Measurements from ENCODE around the gene KATNAL2.
A peak's percentile ranks its signal among the peaks of the same experiment; 100 is the strongest.

Gene KATNAL2, protein sequence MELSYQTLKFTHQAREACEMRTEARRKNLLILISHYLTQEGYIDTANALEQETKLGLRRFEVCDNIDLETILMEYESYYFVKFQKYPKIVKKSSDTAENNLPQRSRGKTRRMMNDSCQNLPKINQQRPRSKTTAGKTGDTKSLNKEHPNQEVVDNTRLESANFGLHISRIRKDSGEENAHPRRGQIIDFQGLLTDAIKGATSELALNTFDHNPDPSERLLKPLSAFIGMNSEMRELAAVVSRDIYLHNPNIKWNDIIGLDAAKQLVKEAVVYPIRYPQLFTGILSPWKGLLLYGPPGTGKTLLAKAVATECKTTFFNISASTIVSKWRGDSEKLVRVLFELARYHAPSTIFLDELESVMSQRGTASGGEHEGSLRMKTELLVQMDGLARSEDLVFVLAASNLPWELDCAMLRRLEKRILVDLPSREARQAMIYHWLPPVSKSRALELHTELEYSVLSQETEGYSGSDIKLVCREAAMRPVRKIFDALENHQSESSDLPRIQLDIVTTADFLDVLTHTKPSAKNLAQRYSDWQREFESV

DNA sequence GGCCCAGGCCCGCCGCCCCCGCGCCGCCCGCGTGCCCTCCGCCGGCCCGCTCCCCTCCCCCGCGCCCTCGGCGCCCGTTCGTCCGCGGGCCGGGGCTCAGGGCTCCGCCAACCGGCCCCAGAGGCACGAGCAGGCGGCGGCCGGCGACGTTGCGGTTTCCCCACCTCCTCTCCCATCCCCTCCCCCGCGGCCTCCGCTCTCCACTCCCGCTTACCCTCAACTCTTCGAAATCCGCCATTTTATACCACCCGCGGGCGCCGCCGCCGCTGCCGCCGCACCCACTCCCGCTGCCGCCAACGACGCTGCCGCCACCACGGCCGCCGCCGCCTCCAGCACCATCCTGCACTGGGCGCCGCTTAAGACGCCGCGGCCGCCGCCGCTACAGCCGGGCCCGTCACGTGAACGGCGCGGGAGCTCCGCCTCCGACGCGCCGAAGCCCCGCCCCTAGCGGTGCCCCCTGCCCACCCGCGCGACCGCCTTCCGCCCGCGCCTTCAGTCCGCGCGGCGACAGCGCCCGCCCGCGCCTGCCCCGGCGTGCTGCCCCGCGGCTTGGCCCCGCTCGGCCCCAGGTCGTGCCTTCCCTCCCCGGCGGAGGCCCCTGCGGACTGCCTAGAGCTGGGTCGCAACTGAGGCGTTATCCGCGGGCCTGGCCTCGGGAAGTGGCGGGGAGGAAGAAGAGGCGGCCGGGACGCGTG lies at the start of gene KATNAL2, which contains the start of gene PIAS2:
KATNAL2 (plus strand) TSS at position 495 of the 695 bp plus-strand sequence. CDS start 29,271 bp downstream, outside the sequence.
PIAS2 (minus strand) TSS at position 400 of the 695 bp plus-strand sequence; CDS start at position 238, 162 bp downstream.
- DNase-seq = peak; percentile 77 to 86

GRCh38 chr18:46868169-46868921 lies 49.1 kb upstream of the KATNAL2 start:
- DNase-seq = no peak

DNA sequence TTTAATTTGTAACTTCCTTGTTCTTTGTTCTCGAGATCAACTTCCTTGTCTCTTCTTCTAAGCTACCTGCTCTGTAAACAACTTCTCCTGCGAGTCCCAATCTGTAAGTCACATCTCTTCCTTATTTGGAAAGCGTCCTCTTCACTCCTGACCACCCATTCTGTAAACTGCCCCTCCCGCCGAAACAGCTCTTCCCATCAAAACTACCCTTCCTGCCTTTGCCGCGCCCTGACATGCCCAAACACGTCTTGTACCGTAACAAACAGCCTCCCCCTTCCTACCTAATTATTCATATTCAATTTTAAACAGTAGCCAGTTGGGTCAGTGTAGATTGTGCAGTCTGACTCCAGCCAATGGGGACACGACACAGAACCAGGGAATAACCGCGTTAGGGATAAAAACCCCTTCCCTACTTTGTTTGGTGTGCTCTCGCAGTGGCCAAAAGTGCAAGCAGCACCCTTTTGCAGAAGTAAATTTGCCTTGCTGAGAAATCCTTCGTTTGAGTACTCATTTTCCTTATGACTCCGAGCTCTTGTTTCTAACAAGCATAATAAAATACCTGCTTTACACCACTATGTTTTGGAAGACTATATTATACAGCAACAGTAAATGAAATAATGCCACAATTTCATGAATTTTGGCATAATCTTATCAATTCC lies 39.9 kb upstream of the KATNAL2 start:
- DNase-seq = no peak

- DNase-seq = no peak
Measured at GRCh38 chr18:46883180-46883579, 34.2 kb upstream of the KATNAL2 start.

DNA sequence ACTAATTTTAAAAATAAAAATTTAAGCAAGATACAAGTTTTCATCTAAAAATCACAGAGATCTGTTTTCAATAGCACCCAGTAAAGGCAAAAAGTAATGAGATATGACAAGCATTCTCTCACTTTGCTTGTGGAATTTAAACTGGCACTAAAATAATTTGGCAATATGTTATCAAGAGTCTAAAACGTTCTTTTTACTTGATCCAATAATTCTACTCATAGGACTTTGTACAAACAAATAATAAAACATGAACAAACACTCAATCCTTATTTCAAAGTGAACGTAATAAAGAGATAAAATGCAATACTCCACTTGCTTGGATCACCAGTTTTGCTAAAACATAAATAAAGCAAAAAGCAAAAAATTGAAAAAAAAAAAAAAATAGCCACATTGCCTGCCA lies 30.5 kb upstream of the KATNAL2 start:
- no peak for DNase-seq

DNA sequence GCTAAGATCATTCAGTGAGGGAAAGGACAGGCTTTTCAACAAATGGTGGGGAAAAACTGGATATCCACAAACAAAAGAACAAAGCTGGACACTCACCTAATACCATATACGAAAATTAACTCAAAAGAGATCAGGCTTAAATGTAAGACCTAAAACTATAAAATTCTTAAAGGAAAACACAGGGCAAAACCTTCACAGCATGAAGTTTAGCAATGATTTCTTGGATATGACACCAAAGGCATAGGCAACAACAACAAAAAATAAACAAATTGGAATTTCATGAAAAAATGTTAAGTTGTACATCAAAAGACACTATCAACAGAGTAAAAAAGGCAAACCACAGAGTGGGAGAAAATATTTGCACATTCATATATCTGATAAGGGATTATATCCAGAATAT lies 28.4 kb upstream of the KATNAL2 start:
- no peak for DNase-seq

- peak in 1 of 2 experiments; percentile 28 for DNase-seq
Measured at GRCh38 chr18:46891742-46892214, 25.6 kb upstream of the KATNAL2 start.

- no peak for DNase-seq
Measured at GRCh38 chr18:46892842-46893241, 24.6 kb upstream of the KATNAL2 start.

GRCh38 chr18:46893360-46893759 lies 24.0 kb upstream of the KATNAL2 start:
- no peak for DNase-seq

- no peak for DNase-seq
Measured at GRCh38 chr18:46894124-46894523, 23.3 kb upstream of the KATNAL2 start.

DNA sequence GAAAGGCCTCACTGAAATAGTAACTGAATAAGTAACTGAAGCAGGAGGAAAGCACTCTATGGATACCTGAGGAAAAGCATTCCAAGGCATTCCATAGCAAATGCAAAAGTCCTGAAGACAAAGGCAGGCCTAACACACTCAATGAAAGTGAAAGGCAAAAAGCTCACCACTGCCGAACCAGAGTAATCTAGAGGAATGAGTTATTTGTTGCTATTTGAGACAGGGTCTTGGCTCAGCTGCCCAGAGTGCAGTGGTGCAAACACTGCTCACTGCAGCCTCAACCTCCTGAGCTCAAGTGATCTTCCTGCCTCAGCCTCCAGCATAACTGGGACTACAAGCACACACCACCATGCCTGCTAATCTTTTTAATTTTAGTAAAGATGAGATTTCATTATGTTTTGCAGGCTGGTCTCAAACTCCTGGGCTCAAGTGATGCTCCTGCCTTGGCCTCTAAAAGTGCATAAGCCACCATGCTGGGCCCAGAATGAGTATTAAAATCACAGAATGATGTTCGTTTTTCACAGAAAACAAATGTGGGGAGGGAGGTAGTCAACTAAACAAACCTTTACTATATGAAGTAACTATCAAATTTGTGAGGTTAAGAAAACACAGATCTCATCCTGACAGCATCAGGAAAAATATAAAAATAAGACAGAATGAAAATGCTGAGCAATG lies 18.0 kb upstream of the KATNAL2 start:
- DNase-seq = no peak

GRCh38 chr18:46903406-46903805 lies 14.0 kb upstream of the KATNAL2 start:
- DNase-seq = no peak

DNA sequence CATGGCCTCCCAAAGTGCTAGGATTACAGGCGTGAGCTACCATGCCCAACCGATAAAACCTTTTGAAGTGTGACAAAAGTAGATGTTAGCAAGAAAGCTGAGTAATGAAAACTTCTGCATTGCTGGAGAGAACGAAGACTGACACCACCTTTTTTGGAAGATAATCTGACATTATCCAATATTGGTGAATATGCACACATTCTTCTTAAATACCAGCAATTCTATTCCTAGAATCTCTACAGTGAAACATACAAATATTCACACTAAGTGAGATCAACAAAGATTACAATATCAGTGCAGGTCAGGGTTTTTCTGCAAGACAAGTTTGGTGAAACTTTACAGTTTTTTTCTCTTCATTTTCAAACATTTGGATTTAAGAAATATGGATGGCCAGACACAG lies 7.9 kb upstream of the KATNAL2 start:
- DNase-seq = no peak

- no peak for DNase-seq
Measured at GRCh38 chr18:46910856-46911255, 6.5 kb upstream of the KATNAL2 start.

GRCh38 chr18:46915800-46916550 lies 1.4 kb upstream of the KATNAL2 start:
- DNase-seq = no peak

- DNase-seq = peak in 1 of 2 experiments; percentile 59
Measured at GRCh38 chr18:46916551-46917107, 773 bp upstream of the KATNAL2 start.

DNA sequence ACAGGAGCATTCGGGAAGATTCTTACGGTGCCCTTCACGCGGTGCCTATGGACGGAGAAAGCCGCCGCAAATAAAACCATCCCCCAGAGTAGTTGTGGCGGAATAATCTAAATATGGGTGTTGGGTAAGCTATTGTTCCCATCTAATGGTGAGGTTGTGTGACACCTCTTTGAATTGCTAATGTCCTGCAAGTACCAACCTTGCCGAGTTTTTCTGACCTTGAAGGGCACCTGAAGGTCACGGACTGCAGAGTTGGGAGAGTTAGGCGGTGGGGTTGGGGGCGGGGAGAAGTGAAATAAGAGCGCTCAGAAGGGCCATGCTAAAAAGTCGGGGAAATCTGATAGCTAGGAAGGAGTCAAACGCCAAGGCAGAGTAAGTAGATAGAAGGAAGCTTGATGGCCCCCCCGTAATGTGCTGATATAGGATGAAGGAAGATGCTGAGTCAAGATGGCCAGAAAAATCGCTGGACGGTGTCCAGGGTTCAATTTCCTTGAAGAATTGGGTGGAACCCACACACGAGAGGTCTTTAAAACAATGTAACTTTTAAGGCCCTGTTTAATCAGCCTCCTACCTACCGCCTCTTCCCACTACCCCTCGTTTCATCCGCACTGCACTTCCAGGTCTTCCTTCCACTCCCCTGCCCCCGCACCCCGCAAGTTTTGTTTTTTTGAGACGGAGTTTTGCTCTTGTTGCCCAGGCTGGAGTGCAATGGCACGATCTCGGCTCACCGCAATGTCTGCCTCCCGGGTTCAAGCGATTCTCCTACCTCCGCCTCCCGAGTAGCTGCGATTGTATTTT lies 600 bp downstream of the KATNAL2 start:
- no peak for DNase-seq

- no peak for DNase-seq
Measured at GRCh38 chr18:46920067-46920466, 2.7 kb downstream of the KATNAL2 start.

GRCh38 chr18:46920653-46921052 lies 3.3 kb downstream of the KATNAL2 start:
- DNase-seq = no peak

All from activated T-cell treated with anti-CD3 and anti-CD28 coated beads, Interleukin-2, amount 50 U/mL, for 48 hours (primary cell).